SK-N-MC (cell line): Measurements from ENCODE around the gene KIAA0825.

ENCODE experiments used
- DNase-seq: peaks from one replicate; pipeline ENCODE4 v3.0.0-alpha.2; 2011; ENCODE audit warnings: low read depth, low spot score
- H3K27ac ChIP-seq: fragments of 200-600 bp; sonication (generic); 2 replicates; pipeline ENCODE4 v1.5.1; 2016; ENCODE audit warnings: mixed run types
- H3K36me3 ChIP-seq: fragments of 200-600 bp; sonication (generic); 2 replicates; pipeline ENCODE4 v1.6.1; 2017; ENCODE audit warnings: antibody characterized with exemption, low read length, mixed read lengths; ENCODE audit not compliant: insufficient read depth
- H3K4me3 ChIP-seq: fragments of 200-600 bp; sonication (generic); 2 replicates; pipeline ENCODE4 v1.5.1; 2016
- H3K9ac ChIP-seq: fragments of 200-600 bp; sonication (generic); 2 replicates; pipeline ENCODE4 v1.8.0; 2017; ENCODE audit warnings: mixed run types, mixed read lengths; ENCODE audit not compliant: insufficient read length
- H3K9me3 ChIP-seq: fragments of 200-600 bp; sonication (generic); 2 replicates; pipeline ENCODE4 v1.6.1; 2017; ENCODE audit warnings: low read depth, mild to moderate bottlenecking, antibody characterized with exemption, low read length, moderate library complexity, mixed read lengths
- EZH2 ChIP-seq: fragments of 200-600 bp; sonication (generic); IDR thresholded peaks from one replicate; pipeline ENCODE4 v1.6.1; 2017; ENCODE audit warnings: antibody characterized with exemption
- FOXP2 ChIP-seq: optimal IDR thresholded peaks from 2 replicates; pipeline ENCODE3; 2011; ENCODE audit warnings: mild to moderate bottlenecking, moderate library complexity; ENCODE audit not compliant: insufficient read depth; ENCODE audit errors: extremely low read length, control extremely low read depth
- POLR2AphosphoS5 ChIP-seq: IDR thresholded peaks from 2 replicates; pipeline ENCODE4 v1.6.1; 2012; ENCODE audit warnings: mild to moderate bottlenecking, low read depth, low read length, borderline replicate concordance

Gene KIAA0825

GRCh38 chr5:94217216-94217615, 401.2 kb downstream of the KIAA0825 start:
- no peak overlapping the region for H3K9ac ChIP-seq
- H3K9me3 ChIP-seq, result no peaks in the 10 kb centered on the region
- TF ChIP-seq EZH2 (no peak), POLR2AphosphoS5 (no peak), FOXP2 (no peak)
- no peak overlapping the region for H3K27ac ChIP-seq
- no peak overlapping the region for H3K4me3 ChIP-seq
- H3K36me3 ChIP-seq, result no peaks in the 10 kb centered on the region
- no peak for DNase-seq

DNA sequence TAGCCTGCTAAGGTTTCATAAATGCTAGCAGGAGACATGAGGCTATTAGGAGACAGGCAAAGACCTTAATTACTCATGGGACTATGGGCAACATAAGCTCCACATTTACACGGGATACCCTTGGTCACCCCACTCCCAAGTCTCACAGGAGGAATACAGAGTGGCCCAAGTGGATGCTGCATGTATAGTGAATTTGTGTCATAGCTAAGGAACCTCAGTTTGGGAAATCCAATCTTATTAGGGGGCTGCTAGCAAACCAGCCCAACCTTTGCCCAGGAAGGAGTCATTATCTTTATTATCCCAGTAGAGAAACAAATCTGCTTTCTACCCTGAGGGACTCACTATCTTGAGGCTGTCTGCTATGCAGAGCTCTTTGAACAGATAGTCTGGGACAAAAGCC, 405.9 kb downstream of the KIAA0825 start:
- Histone ChIP-seq H3K36me3 (no peaks in the 10 kb centered on the region), H3K27ac (no peak overlapping the region), H3K4me3 (no peak overlapping the region), H3K9ac (no peak overlapping the region), H3K9me3 (no peaks in the 10 kb centered on the region)
- TF ChIP-seq POLR2AphosphoS5 (no peak), EZH2 (no peak), FOXP2 (no peak)
- no peak for DNase-seq

DNA sequence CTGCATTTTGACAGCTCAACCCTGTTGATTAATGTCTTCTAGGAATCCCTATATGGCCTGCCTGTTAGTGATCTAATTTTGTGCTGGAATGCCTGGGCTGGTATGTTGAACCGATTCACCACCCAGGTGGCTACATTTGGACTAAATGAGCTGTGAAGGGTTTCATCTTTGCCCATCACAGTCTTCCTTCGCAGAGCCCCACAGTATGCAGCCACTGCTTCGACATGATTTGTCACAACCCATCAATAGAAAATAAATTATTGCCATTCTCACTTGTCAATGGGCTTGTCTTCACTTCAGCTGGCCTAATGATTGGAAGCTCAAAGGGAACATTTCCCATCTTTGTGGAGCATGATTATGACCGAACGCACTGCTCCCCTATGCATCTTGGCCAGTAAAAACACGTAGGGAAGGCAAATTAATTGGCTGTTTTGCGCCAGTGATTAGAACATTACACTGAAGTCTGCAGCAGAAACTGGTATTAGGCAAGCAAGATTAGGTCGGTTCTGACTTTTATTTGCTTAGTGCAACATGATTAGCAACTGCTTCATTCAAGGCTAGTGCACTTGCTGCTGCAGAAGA, 408.5 kb downstream of the KIAA0825 start:
- Histone ChIP-seq H3K9ac (no peak overlapping the region), H3K36me3 (no peaks in the 10 kb centered on the region), H3K9me3 (no peaks in the 10 kb centered on the region), H3K4me3 (no peak overlapping the region), H3K27ac (no peak overlapping the region)
- no peak for DNase-seq
- TF ChIP-seq EZH2 (no peak), POLR2AphosphoS5 (no peak), FOXP2 (no peak)

DNA sequence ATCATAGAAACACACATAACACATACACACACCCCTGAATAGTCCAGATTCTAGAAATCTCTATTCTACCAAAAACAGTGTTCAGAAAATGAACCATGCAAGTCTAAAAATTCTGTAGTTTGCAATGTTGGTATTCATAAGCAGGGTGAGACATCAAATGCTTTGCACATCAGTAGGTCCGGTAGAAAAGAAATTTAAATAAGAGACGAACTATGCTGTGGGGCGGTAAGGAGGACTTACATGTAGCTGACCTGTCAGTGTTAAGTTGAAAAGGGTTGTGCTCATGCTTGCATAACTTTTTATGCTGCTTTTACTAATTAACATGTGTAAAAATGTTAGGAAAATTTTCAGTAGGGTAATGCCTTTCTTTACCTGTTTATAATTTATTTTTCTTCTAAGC, 409.1 kb downstream of the KIAA0825 start:
- H3K27ac ChIP-seq, result no peak overlapping the region
- H3K9me3 ChIP-seq, result no peaks in the 10 kb centered on the region
- TF ChIP-seq FOXP2 (no peak), EZH2 (no peak), POLR2AphosphoS5 (no peak)
- DNase-seq, result no peak
- H3K4me3 ChIP-seq, result no peak overlapping the region
- no peaks in the 10 kb centered on the region for H3K36me3 ChIP-seq
- no peak overlapping the region for H3K9ac ChIP-seq

DNA sequence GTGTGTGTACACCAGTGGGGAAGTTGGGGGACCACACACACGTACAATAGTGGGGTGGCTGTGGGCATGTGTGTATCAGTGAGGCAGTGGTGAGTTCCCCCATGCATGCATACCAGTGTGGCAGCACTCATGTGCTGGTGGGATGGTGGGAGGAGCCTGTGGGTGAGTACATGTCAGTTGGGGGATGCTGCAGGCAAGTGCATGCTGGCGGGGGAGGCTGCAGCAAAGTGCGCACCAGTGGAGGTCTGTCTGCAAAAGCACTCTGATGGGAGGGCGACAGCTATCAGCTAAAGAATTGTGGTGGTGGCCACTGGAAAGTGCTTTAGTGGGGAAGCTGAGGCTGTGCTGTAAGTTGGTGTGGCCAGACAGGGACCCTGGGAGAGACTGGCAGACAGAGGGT, 418.8 kb downstream of the KIAA0825 start:
- H3K4me3 ChIP-seq, result no peak overlapping the region
- no peaks in the 10 kb centered on the region for H3K36me3 ChIP-seq
- no peaks in the 10 kb centered on the region for H3K9me3 ChIP-seq
- H3K27ac ChIP-seq, result no peak overlapping the region
- no peak for TF ChIP-seq FOXP2
- no peak for TF ChIP-seq EZH2
- no peak for TF ChIP-seq POLR2AphosphoS5
- H3K9ac ChIP-seq, result no peak overlapping the region
- DNase-seq, result no peak

DNA sequence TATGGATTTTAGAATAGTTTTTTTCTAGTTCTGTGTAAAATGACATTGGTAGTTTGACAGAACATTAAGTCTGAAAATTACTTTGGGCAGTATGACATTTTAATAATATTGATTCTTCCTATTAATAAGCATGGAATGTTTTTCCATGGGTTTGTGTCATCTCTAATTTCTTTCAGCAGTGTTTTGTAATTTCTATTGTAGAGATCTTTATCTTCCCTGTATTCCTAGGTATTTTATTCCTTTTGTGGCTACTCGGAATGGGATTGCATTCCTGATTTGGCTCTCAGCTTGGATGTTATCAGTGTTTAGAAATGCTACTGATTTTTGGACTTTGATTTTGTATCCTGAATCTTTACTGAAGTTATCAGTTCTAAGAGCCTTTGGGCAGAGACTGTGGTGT, 420.4 kb downstream of the KIAA0825 start:
- Histone ChIP-seq H3K4me3 (no peak overlapping the region), H3K9me3 (no peaks in the 10 kb centered on the region), H3K36me3 (no peaks in the 10 kb centered on the region), H3K9ac (no peak overlapping the region), H3K27ac (no peak overlapping the region)
- DNase-seq, result no peak
- TF ChIP-seq EZH2, result no peak
- no peak for TF ChIP-seq FOXP2
- no peak for TF ChIP-seq POLR2AphosphoS5

DNA sequence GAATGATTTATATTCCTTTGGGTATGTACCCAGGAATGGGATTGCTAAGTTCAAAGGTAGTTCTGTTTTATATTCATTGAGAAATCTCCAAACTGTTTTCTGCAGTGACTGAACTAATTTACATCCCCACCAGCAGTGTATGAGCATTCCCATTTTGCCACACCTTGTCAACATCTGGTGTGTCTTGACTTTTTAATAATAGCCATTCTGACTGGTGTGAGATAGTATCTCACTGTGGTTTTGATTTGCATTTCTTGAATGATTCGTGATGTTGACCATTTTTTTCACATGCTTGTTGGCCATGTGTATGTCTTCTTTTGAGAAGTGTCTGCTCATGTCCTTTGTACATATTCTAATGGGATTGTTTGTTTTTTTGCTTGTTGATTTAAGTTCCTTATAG, 421.5 kb downstream of the KIAA0825 start:
- Histone ChIP-seq H3K9me3 (no peaks in the 10 kb centered on the region), H3K36me3 (no peaks in the 10 kb centered on the region), H3K4me3 (no peak overlapping the region), H3K27ac (no peak overlapping the region), H3K9ac (no peak overlapping the region)
- no peak for DNase-seq
- TF ChIP-seq EZH2 (no peak), FOXP2 (no peak), POLR2AphosphoS5 (no peak)

DNA sequence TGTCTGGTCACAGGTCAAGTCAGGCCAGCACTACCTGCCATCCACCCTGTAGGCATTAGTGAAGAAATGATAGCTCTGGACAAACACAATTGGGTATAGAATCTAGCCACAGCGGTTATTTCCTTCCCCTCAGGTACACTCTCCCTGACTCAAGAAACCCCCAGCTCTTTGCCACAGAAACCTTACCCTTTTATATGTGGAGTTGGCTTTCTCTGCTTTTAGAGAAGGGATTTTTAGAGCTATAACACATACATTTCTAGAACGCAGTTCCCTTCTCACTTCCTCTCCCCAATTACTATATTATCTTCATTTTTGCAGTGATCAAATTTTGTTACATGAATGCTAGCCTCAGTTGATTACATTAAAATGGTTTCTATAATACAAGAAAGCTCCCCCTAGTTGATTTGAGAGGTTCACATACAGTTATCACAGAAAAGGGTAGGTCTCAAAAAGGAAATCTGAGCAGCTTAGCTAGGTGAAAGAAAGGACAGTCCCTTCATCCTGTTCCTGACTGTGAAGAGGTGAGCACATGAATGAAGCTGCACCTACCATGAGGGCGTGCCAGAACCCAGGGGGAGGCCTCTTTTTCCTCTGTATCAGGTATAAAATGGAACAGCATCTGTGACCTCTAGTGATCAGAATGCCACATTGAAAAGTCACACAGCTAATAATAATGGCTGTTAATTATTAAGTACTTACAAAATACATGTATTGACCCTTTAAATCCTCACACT, 425.6 kb downstream of the KIAA0825 start:
- no peak for DNase-seq
- Histone ChIP-seq H3K4me3 (no peak overlapping the region), H3K27ac (no peak overlapping the region), H3K9me3 (no peaks in the 10 kb centered on the region), H3K36me3 (no peaks in the 10 kb centered on the region), H3K9ac (no peak overlapping the region)
- no peak for TF ChIP-seq POLR2AphosphoS5
- TF ChIP-seq FOXP2, result no peak
- TF ChIP-seq EZH2, result no peak
